Fibroblast of lung (primary cell): ENCODE measurements around the gene EYS. TPM values are rescaled to one million over a fixed set of nuclear protein-coding genes. Genes with fewer than 3 reads are reported as not detected.

Source experiments
- DNase-seq, 2 donors: peaks; one replicate each; pipeline versions ENCODE4 v3.0.0 to v3.0.0-alpha.2; 2010; ENCODE audit warnings: low read depth in 2 of 2
- H2AFZ ChIP-seq: 2 replicates; pipeline ENCODE4 v1.5.1; 2012; ENCODE audit warnings: low read length, control low read depth, inconsistent platforms
- H3K27ac ChIP-seq: 2 replicates; pipeline ENCODE4 v1.5.1; 2011; ENCODE audit warnings: low read length, control low read depth; ENCODE audit not compliant: insufficient read depth
- H3K27me3 ChIP-seq: 2 replicates; pipeline ENCODE4 v1.5.1; 2011; ENCODE audit warnings: mild to moderate bottlenecking, low read length; ENCODE audit not compliant: control insufficient read depth, insufficient read depth
- H3K36me3 ChIP-seq: 2 replicates; pipeline ENCODE4 v1.5.1; 2011; ENCODE audit warnings: low read length; ENCODE audit not compliant: control insufficient read depth, insufficient read depth
- H3K4me1 ChIP-seq: 2 replicates; pipeline ENCODE4 v1.5.1; 2011; ENCODE audit warnings: low read length; ENCODE audit not compliant: control insufficient read depth, insufficient read depth; ENCODE audit errors: extremely low read depth
- H3K4me2 ChIP-seq: 2 replicates; pipeline ENCODE4 v1.5.1; 2011; ENCODE audit warnings: low read length, control low read depth; ENCODE audit not compliant: insufficient read depth; ENCODE audit errors: extremely low read depth
- H3K4me3 ChIP-seq, 4 experiments: fragments of 200-600 bp in 1 of 4; sonication (generic) in 1 of 4; replicated peaks in 1 of 4; 2 replicates each; pipeline ENCODE4 v1.5.1; 2011 to 2016; ENCODE audit warnings: low read length in 4 of 4, low read depth in 3 of 4, mild to moderate bottlenecking in 3 of 4, control low read depth in 2 of 4, inconsistent platforms in 1 of 4, mixed read lengths in 1 of 4; ENCODE audit not compliant: insufficient read depth in 1 of 4; ENCODE audit errors: control extremely low read depth in 1 of 4
- H3K79me2 ChIP-seq: 2 replicates; pipeline ENCODE4 v1.5.1; 2012; ENCODE audit warnings: mild to moderate bottlenecking, low read length, inconsistent platforms; ENCODE audit not compliant: control insufficient read depth, insufficient read depth
- H3K9ac ChIP-seq: 2 replicates; pipeline ENCODE4 v1.5.1; 2011; ENCODE audit warnings: mild to moderate bottlenecking, low read length, control low read depth; ENCODE audit not compliant: insufficient read depth
- H3K9me3 ChIP-seq: 2 replicates; pipeline ENCODE4 v1.5.1; 2012; ENCODE audit warnings: low read depth, low read length; ENCODE audit not compliant: control insufficient read depth, insufficient read depth
- H4K20me1 ChIP-seq: 2 replicates; pipeline ENCODE4 v1.5.1; 2011; ENCODE audit warnings: low read length; ENCODE audit not compliant: control insufficient read depth, insufficient read depth; ENCODE audit errors: extremely low read depth
- EZH2 ChIP-seq: IDR thresholded peaks from 2 replicates; pipeline ENCODE4 v1.5.1; 2012; ENCODE audit warnings: low read length, control low read depth, mild to moderate bottlenecking; ENCODE audit errors: missing control alignments
- polyA plus RNA-seq, 2 donors: library from polyadenylated mRNA; depleted of rRNA in 1 of 2; stranded (reverse) in 1 of 2; unstranded in 1 of 2; fragments of >200 nt; gene quantifications; 2 replicates each; pipeline ENCODE4 v1.2.1, GENCODE V29; 2011 to 2012; ENCODE audit warnings: missing spikeins in 1 of 2
- total RNA-seq: library from RNA; depleted of rRNA; stranded (reverse); fragments of >200 nt; gene quantifications from 2 replicates; pipeline ENCODE4 v1.2.1, GENCODE V29; 2014
- TF ChIP-seq, protein P1 (sequence below), 2 donors: IDR thresholded peaks in 1 of 2; conservative IDR thresholded peaks in 1 of 2; 1 replicate in 1 of 2; 2 replicates in 1 of 2; pipeline ENCODE4 v1.5.1; 2011 to 2012; ENCODE audit warnings: low read length in 2 of 2, control low read depth in 1 of 2, inconsistent platforms in 1 of 2, low read depth in 1 of 2, mild to moderate bottlenecking in 1 of 2

The EYS gene
- total and polyA plus RNA-seq, 2 donors (not counting 1 experiment from before 2014, with no cell fraction given), result under 0.01 TPM; not detected in 1

DNA sequence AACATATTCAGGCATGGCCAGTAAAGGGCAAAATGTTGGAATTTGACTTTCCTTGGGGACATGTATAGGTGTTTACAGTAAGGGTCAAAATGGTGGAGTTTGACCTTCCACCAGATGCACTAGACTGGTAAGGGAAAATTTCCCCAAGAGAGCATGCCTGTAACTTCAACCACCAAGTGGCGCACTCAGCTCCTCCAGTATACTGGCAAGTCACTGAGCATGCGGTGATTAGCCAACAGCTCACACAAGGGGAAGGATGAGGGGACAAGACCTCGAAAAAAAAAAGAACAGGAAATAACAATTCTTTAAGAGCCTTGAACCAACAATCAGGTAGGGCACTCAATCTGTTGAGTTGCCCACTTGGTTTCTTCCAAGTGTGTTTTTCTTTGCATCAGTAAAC is 140.9 kb downstream of the EYS start:
- Histone ChIP-seq H3K4me1 (no peaks in the 10 kb centered on the region), H3K4me3 (no peak overlapping the region)

DNA sequence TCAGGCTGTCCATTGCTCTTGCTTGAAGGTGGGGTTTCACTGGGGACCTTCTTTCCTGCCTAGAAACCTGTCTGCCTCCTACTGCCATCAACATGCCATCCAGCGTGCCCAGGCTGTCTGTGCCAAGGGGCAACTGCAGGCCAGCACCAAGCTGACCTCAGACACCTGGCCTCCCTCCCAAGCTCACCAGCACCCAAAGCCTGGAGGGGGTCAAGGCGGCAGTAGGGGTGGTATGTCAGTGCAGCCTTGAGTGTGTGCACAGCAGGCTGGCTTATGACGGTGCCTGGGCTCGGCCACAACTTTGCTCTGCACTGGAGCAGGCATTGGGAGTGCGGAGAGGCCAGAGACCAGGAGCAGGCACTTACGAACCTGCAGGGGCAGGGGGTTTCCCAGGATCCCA is 149.0 kb downstream of the EYS start:
- DNase-seq, result no peak
- H3K27ac ChIP-seq, result no peak overlapping the region
- H3K4me3 ChIP-seq, result no peak overlapping the region
- H3K27me3 ChIP-seq, result no peaks in the 10 kb centered on the region
- H2AFZ ChIP-seq, result no peak overlapping the region
- no peaks in the 10 kb centered on the region for H3K9me3 ChIP-seq
- H3K79me2 ChIP-seq, result no peaks in the 10 kb centered on the region
- H3K4me2 ChIP-seq, result no peak overlapping the region
- H3K36me3 ChIP-seq, result no peaks in the 10 kb centered on the region
- TF ChIP-seq EZH2, result no peak
- TF ChIP-seq, protein P1, sequence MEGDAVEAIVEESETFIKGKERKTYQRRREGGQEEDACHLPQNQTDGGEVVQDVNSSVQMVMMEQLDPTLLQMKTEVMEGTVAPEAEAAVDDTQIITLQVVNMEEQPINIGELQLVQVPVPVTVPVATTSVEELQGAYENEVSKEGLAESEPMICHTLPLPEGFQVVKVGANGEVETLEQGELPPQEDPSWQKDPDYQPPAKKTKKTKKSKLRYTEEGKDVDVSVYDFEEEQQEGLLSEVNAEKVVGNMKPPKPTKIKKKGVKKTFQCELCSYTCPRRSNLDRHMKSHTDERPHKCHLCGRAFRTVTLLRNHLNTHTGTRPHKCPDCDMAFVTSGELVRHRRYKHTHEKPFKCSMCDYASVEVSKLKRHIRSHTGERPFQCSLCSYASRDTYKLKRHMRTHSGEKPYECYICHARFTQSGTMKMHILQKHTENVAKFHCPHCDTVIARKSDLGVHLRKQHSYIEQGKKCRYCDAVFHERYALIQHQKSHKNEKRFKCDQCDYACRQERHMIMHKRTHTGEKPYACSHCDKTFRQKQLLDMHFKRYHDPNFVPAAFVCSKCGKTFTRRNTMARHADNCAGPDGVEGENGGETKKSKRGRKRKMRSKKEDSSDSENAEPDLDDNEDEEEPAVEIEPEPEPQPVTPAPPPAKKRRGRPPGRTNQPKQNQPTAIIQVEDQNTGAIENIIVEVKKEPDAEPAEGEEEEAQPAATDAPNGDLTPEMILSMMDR (conservative IDR thresholded peaks at IDR 0.05 in 1 of 2, IDR thresholded peaks at IDR 0.05 in 1 of 2; ENCODE audit: low read depth in 1 of 2, low read length in 2 of 2), result no peak
- H3K9ac ChIP-seq, result no peak overlapping the region
- H4K20me1 ChIP-seq, result no peaks in the 10 kb centered on the region
- H3K4me1 ChIP-seq, result no peaks in the 10 kb centered on the region

More for the DNA sequence above, 140.9 kb downstream of the EYS start:
- no peaks in the 10 kb centered on the region for H3K27me3 ChIP-seq
- H3K79me2 ChIP-seq, result no peaks in the 10 kb centered on the region
- no peak overlapping the region for H3K9ac ChIP-seq
- no peaks in the 10 kb centered on the region for H3K36me3 ChIP-seq
- H3K4me2 ChIP-seq, result no peak overlapping the region
- no peaks in the 10 kb centered on the region for H4K20me1 ChIP-seq
- H2AFZ ChIP-seq, result no peak overlapping the region
- no peak for DNase-seq
- H3K27ac ChIP-seq, result no peak overlapping the region
- H3K9me3 ChIP-seq, result no peaks in the 10 kb centered on the region
- TF ChIP-seq, protein P1 (conservative IDR thresholded peaks at IDR 0.05 in 1 of 2, IDR thresholded peaks at IDR 0.05 in 1 of 2; ENCODE audit: low read depth in 1 of 2, low read length in 2 of 2), result no peak

DNA sequence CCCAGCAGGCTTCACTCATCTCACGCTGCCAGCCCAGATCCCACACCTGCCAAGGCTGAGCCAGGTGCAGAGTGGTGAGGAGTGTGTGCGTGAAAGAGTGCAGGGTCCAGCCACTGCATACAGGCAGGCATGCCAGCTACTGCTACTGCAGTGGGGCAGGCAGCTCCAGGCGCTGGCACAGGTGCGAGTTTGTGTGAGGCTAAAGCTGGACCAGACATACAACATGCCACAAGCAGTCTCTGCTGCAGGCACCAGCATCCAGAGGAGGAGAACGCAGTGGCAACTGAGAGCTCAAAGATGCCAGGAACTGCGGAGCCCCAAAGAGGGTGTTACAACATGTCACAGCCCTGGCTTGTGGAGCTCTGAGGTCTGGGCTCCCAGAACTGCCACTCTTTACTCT is 149.8 kb downstream of the EYS start:
- TF ChIP-seq, protein P1 (conservative IDR thresholded peaks at IDR 0.05 in 1 of 2, IDR thresholded peaks at IDR 0.05 in 1 of 2; ENCODE audit: low read depth in 1 of 2, low read length in 2 of 2), result no peak
- no peak for TF ChIP-seq EZH2
- no peaks in the 10 kb centered on the region for H3K9me3 ChIP-seq
- no peaks in the 10 kb centered on the region for H4K20me1 ChIP-seq
- no peak overlapping the region for H3K4me3 ChIP-seq
- no peaks in the 10 kb centered on the region for H3K27me3 ChIP-seq
- no peak overlapping the region for H3K9ac ChIP-seq
- H3K36me3 ChIP-seq, result no peaks in the 10 kb centered on the region
- no peaks in the 10 kb centered on the region for H3K4me1 ChIP-seq
- no peaks in the 10 kb centered on the region for H3K79me2 ChIP-seq
- no peak overlapping the region for H3K4me2 ChIP-seq
- no peak overlapping the region for H2AFZ ChIP-seq
- no peak for DNase-seq
- H3K27ac ChIP-seq, result no peak overlapping the region
